MV-4-11 (cell line): ENCODE results near the gene SLC25A38.

ENCODE experiments used
- DNase-seq: peaks from one replicate; lab custom pipeline; 2025; lab: John Stamatoyannopoulos, UW

Gene SLC25A38

DNA sequence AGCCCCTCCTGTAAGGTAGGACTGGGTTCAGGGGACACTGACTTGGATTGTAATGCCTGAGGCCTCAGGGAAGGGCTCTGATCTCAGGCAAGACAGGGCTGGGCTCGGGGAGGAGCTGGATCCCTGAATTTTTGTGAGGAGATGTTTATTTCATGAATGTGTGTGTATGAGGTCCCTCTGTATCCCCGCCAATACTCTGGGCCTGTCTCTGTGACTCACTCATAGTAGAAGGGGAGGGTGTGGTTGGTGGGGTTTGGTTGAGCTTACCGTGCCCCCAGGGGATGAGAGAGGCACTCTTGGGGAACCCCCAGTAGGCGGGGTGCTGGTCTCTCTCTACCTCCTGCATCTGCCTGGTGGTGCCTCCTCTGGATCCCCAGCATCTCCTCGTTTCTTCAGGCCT is 51.4 kb downstream of the SLC25A38 start:
- no peak for DNase-seq

DNA sequence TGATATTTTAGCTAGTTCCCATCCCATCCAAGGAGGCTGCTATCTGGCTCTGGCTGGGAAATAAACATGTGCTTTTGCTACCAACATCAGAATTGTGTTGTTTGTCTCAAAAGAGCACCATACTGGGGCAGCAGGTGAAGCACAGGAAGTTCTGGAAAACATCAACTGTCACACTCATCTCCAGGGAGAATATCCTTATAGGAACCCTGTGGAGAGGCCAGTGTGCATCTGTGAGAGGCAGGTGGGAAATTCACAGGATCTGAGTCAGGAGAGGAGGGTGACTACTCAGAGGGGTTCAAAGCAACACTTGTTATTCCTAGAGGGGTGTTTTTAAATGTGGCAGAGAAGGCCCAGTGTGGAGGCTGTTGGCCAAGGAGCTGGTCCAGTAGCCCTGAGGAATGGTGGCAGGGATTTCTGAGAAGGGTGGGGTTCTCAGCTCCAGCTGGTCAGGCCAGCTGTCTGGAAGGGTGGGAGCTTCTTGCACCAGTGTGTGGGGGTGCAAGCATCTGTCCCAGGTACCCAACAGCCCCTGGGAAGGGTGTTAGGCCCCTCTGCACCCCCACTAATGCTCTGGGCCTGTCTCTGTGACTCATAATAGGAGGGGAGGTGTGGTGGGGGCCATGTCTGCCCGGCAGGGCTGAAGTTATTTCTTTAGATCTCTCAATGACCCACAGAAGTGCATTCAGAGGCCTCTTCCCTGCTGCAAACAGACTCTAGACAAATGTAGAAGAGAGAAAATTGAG is 52.0 kb downstream of the SLC25A38 start:
- DNase-seq = no peak

- no peak for DNase-seq
These were observed 55.7 kb downstream of the SLC25A38 start for GRCh38 chr3:39438880-39439279.

DNA sequence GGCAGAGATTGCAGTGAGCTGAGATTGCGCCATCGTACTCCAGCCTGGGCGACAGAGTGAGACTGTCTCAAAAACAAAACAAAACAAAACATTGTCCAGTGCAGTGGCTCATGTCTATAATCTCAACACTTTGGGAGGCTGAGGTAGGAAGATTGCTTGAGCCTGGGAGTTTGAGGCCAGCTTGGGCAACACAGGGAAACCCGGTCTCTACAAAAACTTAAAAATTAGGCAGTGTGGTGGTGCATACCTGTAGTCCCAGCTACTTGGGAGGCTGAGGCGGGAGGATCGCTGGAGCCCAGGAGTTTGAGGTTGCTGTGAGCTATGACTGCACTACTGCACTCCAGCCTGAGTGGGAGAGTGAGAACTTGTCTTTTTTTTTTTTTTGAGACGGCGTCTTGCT is 57.1 kb downstream of the SLC25A38 start:
- no peak for DNase-seq

DNA sequence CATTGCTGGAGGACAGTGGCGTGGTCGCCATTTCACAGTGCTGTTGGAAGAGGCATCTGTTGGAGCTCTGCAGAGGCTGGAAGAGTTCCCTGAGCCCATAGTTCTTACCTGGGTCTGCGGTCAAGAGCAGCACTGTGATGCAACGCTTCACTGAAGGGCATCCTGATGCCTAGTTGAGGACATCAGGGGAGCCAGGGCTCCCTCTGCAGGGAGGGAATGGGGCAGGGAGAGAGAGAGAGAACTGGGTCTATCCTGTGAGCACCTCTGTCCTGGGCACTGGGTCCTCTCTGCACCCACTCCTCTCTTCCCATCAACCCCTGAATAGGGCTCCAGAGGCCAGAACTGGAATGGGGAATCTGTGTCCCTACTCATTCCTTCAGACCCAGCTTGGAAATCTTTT is 60.4 kb downstream of the SLC25A38 start:
- DNase-seq = no peak

DNA sequence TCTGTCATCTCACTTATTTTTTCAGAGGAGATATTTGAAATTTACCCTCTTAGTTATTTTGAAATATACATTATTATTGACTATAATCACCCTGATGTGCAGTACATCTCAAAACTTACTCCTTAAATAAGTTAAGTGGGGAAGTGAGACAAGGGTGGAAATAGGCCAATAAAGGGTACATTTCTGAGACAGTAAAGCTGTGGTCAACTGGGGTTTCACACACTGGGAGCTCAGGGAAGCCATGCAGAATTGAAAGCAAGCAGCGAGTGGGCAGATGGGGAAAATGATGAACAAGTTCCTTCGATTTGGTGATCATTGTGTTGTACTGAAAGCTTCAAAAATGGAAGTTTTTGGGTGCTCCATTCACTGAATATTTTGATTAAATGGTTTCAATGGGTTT is 62.8 kb downstream of the SLC25A38 start:
- DNase-seq = peak; percentile 80

- DNase-seq = no peak
These were observed 63.3 kb downstream of the SLC25A38 start for GRCh38 chr3:39446444-39446843.
